ENCODE measurements around the gene OTUD4.
"Not testable (repeated sequence)": the region's sequence is repeated elsewhere in the genome, so short reads cannot be mapped to it uniquely, and the experiment has no call there.

OTUD4 gene

DNA sequence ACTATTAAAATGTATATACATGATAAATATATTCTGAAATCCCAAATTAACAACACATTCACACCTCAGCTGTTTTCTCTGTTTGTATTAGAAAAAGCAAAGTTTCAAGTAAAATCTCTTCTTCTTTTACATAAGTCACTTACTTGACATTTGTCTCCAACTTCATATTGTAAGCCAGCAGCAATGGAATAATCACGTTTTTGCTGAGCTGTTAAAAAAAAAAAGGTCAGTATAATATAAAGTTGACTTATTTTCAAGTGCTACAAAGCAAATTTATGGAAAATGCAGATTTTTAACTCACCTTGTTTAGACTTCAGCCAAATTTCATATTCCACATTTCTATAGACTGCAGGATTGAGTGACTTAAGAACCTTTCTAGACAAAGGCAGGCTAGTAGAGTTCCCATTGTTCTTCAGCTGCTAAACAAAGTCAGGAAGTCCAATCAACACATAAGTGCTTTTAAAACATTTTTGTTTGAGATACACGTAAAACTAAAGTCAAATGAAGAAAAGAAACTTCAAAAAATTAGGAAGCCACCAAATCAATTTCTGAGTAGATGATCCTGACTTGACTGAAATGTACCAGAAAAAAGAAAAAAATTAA, 25.0 kb downstream of the OTUD4 start:
- no peak for DNase-seq (ENCODE audit: low read depth, low spot score)
- TF ChIP-seq POLR2AphosphoS5 (IDR thresholded peaks at IDR 0.05; ENCODE audit: borderline replicate concordance, low read depth, low read length) (no peak), EZH2 (IDR thresholded peaks at IDR 0.05) (no peak), FOXP2 (optimal IDR thresholded peaks at IDR 0.05; ENCODE audit: control extremely low read depth, extremely low read length, insufficient read depth) (no peak)
- no peaks in the 10 kb centered on the region for H3K9me3 ChIP-seq (ENCODE audit: low read depth, low read length)
- H3K27ac ChIP-seq: no peak overlapping the region
- no peak overlapping the region for H3K9ac ChIP-seq (ENCODE audit: insufficient read length)
- no peak overlapping the region for H3K4me3 ChIP-seq
- H3K36me3 ChIP-seq (ENCODE audit: insufficient read depth, low read length): peaks cover 76% of the 10 kb centered on the region

DNA sequence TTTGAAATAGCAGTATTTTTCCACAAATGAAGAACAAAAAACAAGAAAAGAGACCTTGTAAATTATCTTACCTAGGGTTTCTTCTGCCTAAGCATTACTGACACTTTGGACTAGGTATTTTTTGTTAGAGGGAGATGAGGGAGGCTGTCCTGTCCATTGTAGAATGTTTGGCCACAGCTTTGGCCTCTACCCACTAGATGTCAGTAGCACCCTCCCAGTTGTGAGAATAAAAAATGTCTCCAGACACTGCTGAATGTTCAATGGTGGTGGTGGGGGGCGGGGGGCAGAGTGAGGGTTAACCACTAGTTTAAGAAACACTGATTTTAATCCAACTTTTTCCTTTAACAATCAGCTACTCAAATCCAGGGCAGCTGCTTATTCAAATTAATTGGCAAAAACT, 25.8 kb downstream of the OTUD4 start:
- H3K27ac ChIP-seq: no peak overlapping the region
- H3K36me3 ChIP-seq (ENCODE audit: insufficient read depth, low read length): peaks cover 82% of the 10 kb centered on the region
- no peak overlapping the region for H3K9ac ChIP-seq (ENCODE audit: insufficient read length)
- TF ChIP-seq POLR2AphosphoS5 (IDR thresholded peaks at IDR 0.05; ENCODE audit: borderline replicate concordance, low read depth, low read length) (no peak), EZH2 (IDR thresholded peaks at IDR 0.05) (no peak), FOXP2 (optimal IDR thresholded peaks at IDR 0.05; ENCODE audit: control extremely low read depth, extremely low read length, insufficient read depth) (no peak)
- H3K4me3 ChIP-seq: no peak overlapping the region
- DNase-seq (ENCODE audit: low read depth, low spot score): no peak
- no peaks in the 10 kb centered on the region for H3K9me3 ChIP-seq (ENCODE audit: low read depth, low read length)

DNA sequence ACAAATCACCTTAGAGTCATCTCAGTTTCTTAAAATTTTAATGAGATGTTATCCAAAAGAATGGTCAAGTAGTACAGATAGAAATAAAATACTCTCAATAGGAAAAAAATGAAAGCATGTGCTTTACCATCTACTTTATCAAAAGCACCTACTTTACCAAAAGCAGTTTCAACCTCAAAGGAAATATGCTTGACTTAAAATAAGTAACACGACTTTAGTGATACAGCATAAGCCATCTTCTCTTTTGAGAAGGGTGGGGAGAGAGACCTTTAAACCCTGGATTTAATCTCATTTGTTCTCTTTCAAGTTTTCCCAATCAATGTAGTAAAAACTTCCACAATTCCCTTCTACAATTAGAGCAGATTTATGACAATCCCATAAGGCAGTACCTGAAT, 26.5 kb downstream of the OTUD4 start:
- Histone ChIP-seq H3K9me3 (ENCODE audit: low read depth, low read length) (no peaks in the 10 kb centered on the region), H3K36me3 (ENCODE audit: insufficient read depth, low read length) (peaks cover 82% of the 10 kb centered on the region), H3K4me3 (no peak overlapping the region), H3K9ac (ENCODE audit: insufficient read length) (no peak overlapping the region), H3K27ac (no peak overlapping the region)
- TF ChIP-seq EZH2 (IDR thresholded peaks at IDR 0.05) (no peak), POLR2AphosphoS5 (IDR thresholded peaks at IDR 0.05; ENCODE audit: borderline replicate concordance, low read depth, low read length) (no peak), FOXP2 (optimal IDR thresholded peaks at IDR 0.05; ENCODE audit: control extremely low read depth, extremely low read length, insufficient read depth) (no peak)
- DNase-seq (ENCODE audit: low read depth, low spot score): no peak

DNA sequence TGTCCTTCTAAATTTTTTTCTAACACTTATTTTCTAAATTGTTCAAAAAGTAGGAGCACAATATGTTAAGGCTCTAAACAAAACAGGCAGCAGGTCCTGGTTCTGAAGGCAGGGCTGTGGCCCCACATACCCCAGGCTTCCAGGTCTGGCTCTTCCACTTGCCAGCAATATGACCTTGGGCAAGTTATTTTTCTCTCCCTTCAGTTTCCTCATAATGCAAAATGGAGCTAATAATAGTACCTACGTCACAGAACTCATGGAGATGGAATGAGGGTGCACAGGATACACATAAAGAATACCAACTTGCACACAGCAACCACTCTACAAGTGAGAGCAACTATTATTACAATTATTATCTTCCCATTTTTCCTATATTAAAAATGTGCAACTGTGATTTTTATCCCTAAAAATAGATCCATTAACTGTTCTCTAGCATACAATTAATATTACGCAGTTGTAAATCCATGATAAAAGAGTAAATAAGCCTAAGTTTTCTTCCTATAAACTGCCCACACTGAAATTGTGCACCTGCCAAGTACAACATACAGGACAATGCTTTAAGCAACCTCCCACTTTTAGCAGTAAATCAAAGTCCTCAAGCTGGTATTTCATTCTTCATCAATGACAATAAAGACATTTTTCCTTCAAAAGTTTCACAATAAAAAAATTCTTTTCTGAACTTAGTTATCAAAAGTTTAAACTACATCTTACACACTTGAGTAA, 27.0 kb downstream of the OTUD4 start:
- Histone ChIP-seq H3K9me3 (ENCODE audit: low read depth, low read length) (no peaks in the 10 kb centered on the region), H3K27ac (no peak overlapping the region), H3K4me3 (no peak overlapping the region), H3K36me3 (ENCODE audit: insufficient read depth, low read length) (peaks cover 82% of the 10 kb centered on the region), H3K9ac (ENCODE audit: insufficient read length) (no peak overlapping the region)
- no peak for DNase-seq (ENCODE audit: low read depth, low spot score)
- TF ChIP-seq FOXP2 (optimal IDR thresholded peaks at IDR 0.05; ENCODE audit: control extremely low read depth, extremely low read length, insufficient read depth) (no peak), EZH2 (IDR thresholded peaks at IDR 0.05) (no peak), POLR2AphosphoS5 (IDR thresholded peaks at IDR 0.05; ENCODE audit: borderline replicate concordance, low read depth, low read length) (no peak)

DNA sequence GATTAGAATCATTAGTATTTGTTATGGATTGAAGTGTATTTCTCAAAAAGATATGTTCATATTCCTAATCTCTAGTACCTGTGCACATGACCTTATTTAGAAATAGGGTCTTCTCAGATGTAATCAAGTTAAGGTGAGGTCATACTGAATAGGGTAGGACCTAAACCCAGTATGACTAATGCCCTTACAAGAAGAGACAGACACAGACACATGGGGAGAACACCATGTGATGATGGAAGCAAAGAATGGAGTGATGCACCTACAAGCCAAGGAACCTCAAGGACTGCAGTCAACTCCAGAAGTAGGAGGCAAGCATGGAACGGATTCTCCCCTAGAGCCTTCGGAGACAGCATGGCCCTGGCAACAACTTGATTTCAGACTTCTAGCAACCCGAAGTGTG, 31.4 kb downstream of the OTUD4 start:
- TF ChIP-seq EZH2 (IDR thresholded peaks at IDR 0.05) (no peak), POLR2AphosphoS5 (IDR thresholded peaks at IDR 0.05; ENCODE audit: borderline replicate concordance, low read depth, low read length) (no peak), FOXP2 (optimal IDR thresholded peaks at IDR 0.05; ENCODE audit: control extremely low read depth, extremely low read length, insufficient read depth) (no peak)
- H3K9ac ChIP-seq (ENCODE audit: insufficient read length): no peak overlapping the region
- H3K4me3 ChIP-seq: no peak overlapping the region
- H3K36me3 ChIP-seq (ENCODE audit: insufficient read depth, low read length): peaks cover 87% of the 10 kb centered on the region
- no peaks in the 10 kb centered on the region for H3K9me3 ChIP-seq (ENCODE audit: low read depth, low read length)
- no peak for DNase-seq (ENCODE audit: low read depth, low spot score)
- H3K27ac ChIP-seq: no peak overlapping the region

DNA sequence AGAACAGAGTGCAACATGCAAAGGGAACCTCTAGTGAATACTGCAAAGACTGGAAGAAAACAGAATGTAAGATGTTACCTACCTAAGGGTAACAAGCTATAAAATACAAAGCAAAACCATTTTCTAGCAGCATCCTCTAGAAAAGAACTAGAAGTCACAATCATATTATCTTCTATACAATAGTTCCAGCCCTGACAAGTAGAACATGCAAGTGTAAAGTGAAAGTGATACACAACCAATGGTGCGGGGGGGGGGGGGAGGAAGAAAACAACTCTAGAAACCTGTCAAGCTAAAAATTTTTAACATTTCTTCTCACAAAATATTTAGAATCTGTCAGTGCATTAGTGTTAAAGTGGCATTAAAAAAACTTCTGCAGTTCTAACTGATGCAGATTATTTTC, 44.2 kb downstream of the OTUD4 start:
- not testable (repeated sequence) for H3K9me3 ChIP-seq (ENCODE audit: low read depth, low read length); H3K27ac ChIP-seq; H3K4me3 ChIP-seq; DNase-seq (ENCODE audit: low read depth, low spot score); H3K9ac ChIP-seq (ENCODE audit: insufficient read length)
- peaks cover 43% of the 10 kb centered on the region for H3K36me3 ChIP-seq (ENCODE audit: insufficient read depth, low read length)

DNA sequence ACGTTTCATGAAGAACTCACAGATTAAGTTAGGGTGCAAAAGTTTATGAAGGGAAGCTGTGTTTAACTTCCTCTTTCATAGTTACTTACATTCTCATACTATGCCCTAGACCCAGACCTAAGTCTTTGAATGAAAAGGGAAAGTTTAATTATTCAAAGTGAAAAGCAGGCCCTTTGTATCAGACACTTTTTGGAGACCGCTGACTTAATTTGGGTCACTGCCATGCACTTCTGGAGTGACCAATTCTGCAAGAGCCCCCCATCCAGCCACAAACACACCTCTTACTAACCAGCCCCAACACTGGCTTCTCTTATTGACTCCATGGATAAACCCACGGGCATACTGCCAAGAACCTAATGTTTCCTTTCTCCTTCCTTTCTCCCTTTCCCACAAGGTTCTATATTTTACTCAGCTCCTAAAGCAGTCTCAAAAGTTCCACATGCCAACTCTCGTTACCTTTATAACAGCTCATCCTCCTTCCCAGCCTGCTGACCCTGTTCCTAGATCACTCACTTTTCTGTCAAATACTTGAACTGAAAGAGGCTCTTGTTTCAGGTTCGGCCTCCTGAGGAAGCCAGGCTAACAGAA, 47.8 kb downstream of the OTUD4 start:
- Histone ChIP-seq H3K9ac (ENCODE audit: insufficient read length) (no peak overlapping the region), H3K9me3 (ENCODE audit: low read depth, low read length) (no peaks in the 10 kb centered on the region), H3K27ac (peak overlapping the region; percentile 57), H3K4me3 (no peak overlapping the region), H3K36me3 (ENCODE audit: insufficient read depth, low read length) (peaks cover 39% of the 10 kb centered on the region)
- TF ChIP-seq POLR2AphosphoS5 (IDR thresholded peaks at IDR 0.05; ENCODE audit: borderline replicate concordance, low read depth, low read length) (peak; percentile 27; the same call in 1 of the 2 replicates), EZH2 (IDR thresholded peaks at IDR 0.05) (no peak), FOXP2 (optimal IDR thresholded peaks at IDR 0.05; ENCODE audit: control extremely low read depth, extremely low read length, insufficient read depth) (no peak)
- peak; percentile 3 for DNase-seq (ENCODE audit: low read depth, low spot score)

DNA sequence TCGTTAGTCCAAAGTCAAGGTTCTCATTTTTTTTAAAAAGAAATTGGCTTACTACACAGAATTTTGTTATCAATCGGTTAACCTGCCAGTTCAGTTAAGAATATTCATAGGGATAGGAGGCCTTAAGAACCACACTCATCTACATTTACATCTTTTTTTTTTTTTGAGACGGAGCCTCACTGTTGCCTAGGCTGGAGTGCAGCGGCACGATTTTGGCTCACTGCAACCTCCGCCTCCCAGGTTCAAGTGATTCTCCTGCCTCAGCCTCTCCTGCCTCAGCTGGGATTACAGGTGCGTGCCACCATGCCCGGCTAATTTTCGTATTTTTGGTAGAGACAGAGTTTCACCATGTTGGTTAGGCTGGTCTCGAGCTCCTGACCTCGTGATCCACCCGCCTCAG, 48.5 kb downstream of the OTUD4 start:
- no peak for DNase-seq (ENCODE audit: low read depth, low spot score)
- Histone ChIP-seq H3K9ac (ENCODE audit: insufficient read length) (no peak overlapping the region), H3K9me3 (ENCODE audit: low read depth, low read length) (no peaks in the 10 kb centered on the region), H3K4me3 (no peak overlapping the region), H3K36me3 (ENCODE audit: insufficient read depth, low read length) (peaks cover 41% of the 10 kb centered on the region), H3K27ac (peak overlapping the region; percentile 71; the same call in 1 of the 2 replicates)
- TF ChIP-seq EZH2 (IDR thresholded peaks at IDR 0.05) (no peak), POLR2AphosphoS5 (IDR thresholded peaks at IDR 0.05; ENCODE audit: borderline replicate concordance, low read depth, low read length) (no peak), FOXP2 (optimal IDR thresholded peaks at IDR 0.05; ENCODE audit: control extremely low read depth, extremely low read length, insufficient read depth) (no peak)
